ENCODE results near the gene MGMT. TPM values are rescaled to one million over a fixed set of nuclear protein-coding genes. Genes with fewer than 3 reads are reported as not detected.

The MGMT gene
- total and polyA plus RNA-seq, 7 donors = 4.2 to 13.3 (median 7.5) TPM

DNA sequence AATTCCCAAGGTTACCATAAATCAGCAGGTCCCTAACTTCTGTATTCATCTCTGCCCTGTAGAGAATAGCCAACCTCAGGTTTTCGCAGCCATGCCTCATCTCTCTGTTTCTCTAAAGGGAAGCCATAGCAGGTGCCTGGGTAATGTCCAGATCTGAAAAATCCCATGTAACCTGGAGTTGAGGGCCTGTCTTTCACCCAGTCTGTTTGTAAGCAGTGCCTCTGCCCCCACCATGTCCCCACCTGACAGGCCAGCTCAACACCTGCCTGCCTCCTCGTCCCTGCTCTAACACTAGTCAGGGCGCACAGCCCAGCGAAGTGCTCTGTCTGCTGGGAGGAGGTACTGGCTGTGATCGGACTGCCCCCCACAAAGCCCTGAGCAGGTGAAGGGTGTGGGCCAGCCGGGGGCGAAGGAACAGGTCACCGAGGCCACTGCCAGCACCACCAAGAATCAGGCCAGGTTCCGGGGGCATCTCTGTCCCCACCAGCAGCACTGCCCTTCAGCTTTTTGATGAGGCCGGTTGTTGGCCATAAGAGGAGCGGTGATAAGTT lies 210.4 kb downstream of the MGMT start:
- DNase-seq (no peak), ATAC-seq (no peak)
- H3K9me3 ChIP-seq = no peaks in the 10 kb centered on the region
- 95 to 96% (median 96%) methylated on average over 11 of the region's 11 CpGs for WGBS, 3 donors
- H3K27me3 ChIP-seq (ENCODE audit: insufficient read depth in 3 of 3, low read length in 2 of 3) = no peaks in the 10 kb centered on the region
- no peak overlapping the region for H3K4me3 ChIP-seq
- TF ChIP-seq, protein P1, sequence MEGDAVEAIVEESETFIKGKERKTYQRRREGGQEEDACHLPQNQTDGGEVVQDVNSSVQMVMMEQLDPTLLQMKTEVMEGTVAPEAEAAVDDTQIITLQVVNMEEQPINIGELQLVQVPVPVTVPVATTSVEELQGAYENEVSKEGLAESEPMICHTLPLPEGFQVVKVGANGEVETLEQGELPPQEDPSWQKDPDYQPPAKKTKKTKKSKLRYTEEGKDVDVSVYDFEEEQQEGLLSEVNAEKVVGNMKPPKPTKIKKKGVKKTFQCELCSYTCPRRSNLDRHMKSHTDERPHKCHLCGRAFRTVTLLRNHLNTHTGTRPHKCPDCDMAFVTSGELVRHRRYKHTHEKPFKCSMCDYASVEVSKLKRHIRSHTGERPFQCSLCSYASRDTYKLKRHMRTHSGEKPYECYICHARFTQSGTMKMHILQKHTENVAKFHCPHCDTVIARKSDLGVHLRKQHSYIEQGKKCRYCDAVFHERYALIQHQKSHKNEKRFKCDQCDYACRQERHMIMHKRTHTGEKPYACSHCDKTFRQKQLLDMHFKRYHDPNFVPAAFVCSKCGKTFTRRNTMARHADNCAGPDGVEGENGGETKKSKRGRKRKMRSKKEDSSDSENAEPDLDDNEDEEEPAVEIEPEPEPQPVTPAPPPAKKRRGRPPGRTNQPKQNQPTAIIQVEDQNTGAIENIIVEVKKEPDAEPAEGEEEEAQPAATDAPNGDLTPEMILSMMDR (IDR thresholded peaks at IDR 0.05) = no peak
- H3K36me3 ChIP-seq (ENCODE audit: insufficient read depth in 1 of 2, low read depth in 1 of 2) = no peaks in the 10 kb centered on the region
- intact Hi-C loops (cut with DNase I) = no loop called here
- no peak overlapping the region for H3K27ac ChIP-seq
- no peaks in the 10 kb centered on the region for H3K4me1 ChIP-seq

DNA sequence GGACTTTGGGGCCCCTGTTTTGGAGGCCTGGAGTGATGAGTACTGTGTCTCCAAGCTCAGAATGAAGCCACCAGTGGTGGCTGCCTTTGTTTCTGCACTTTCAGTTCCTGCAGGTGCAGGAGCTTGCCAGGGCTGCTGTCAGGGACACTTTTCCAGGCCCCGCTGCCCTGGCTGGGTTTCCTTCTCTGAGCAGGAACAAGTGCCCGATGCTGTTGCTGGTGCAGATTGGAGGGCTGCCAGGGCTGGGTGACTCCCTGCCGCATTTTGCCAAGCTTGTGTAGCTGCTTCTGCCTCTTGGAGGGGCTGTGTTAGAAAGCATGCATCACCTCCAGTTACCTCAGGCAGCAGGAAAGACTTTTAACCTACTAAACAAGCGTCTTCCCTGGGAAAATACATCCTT lies 211.1 kb downstream of the MGMT start:
- WGBS, 3 donors = 45 to 61% (median 52%) methylated on average over 4 of the region's 4 CpGs
- no peak for ATAC-seq

DNA sequence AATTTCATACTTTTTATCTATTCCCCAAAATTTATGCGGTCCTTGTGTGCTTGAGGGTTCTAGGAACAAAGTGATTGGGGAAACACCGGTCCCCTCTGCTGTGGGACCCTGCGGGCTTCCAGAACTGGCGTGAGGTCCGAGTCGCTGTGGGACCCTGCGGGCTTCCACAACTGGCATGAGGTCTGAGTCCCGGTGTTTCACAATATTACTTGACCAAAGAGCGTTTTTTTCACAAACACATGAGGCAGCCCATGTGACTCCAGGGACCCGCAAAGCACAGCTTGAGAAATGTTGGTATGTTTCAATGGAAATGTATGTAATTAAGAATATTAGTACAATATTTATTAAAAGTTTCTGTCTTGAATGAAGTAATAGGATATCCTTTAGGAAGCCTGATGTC lies 212.2 kb downstream of the MGMT start:
- no peaks in the 10 kb centered on the region for H3K27me3 ChIP-seq (ENCODE audit: insufficient read depth in 3 of 3, low read length in 2 of 3)
- DNase-seq = no peak
- TF ChIP-seq, protein P1 (IDR thresholded peaks at IDR 0.05) = no peak
- no peak overlapping the region for H3K27ac ChIP-seq
- H3K9me3 ChIP-seq = no peaks in the 10 kb centered on the region
- intact Hi-C loops (cut with DNase I) = no loop called here
- no peaks in the 10 kb centered on the region for H3K36me3 ChIP-seq (ENCODE audit: insufficient read depth in 1 of 2, low read depth in 1 of 2)
- no peaks in the 10 kb centered on the region for H3K4me1 ChIP-seq
- ATAC-seq = no peak
- 65 to 96% (median 94%) methylated on average over 10 of the region's 10 CpGs for WGBS, 3 donors
- no peak overlapping the region for H3K4me3 ChIP-seq

More for the DNA sequence above, 211.1 kb downstream of the MGMT start:
- H3K27me3 ChIP-seq (ENCODE audit: insufficient read depth in 3 of 3, low read length in 2 of 3) = no peaks in the 10 kb centered on the region
- no peak overlapping the region for H3K27ac ChIP-seq
- no peaks in the 10 kb centered on the region for H3K4me1 ChIP-seq
- no peaks in the 10 kb centered on the region for H3K36me3 ChIP-seq (ENCODE audit: insufficient read depth in 1 of 2, low read depth in 1 of 2)
- intact Hi-C loops (cut with DNase I) = no loop called here
- TF ChIP-seq, protein P1 (IDR thresholded peaks at IDR 0.05) = no peak
- no peaks in the 10 kb centered on the region for H3K9me3 ChIP-seq
- no peak overlapping the region for H3K4me3 ChIP-seq
- DNase-seq = no peak

DNA sequence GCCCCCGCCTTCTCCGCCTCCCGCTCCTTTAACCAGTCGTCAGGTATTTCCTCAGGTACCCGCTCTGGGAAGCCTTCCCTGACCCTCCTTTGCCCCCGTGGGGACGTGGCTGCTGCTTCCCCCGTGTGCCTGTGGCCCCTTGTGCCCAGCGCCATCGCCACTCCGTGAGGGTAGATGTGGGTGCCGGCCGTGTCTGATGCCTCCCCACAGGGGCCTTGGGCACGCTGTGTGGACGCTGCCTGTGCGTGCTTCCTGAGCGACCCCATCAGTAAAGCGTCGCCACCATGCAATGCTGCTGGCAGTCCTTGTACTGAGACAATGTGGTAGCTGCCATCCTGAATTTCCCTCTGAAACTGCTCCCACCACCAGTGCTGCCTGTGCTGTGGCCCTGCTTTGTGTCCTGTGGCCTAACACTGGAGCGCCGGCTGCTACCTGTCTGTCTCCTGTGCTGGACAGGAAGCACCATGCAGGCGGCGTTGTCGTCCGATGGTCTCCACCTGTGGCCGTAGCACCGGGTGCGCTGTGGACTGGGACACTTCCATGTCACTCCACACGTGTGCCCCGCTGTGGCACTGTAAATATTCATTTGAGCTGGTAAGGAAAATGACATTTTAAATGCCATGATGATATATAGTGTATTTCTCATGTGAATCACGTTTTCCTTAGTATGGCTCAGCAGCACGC lies 213.8 kb downstream of the MGMT start:
- whole genome bisulfite sequencing, 3 donors = 94 to 97% (median 95%) methylated on average over 32 of the region's 32 CpGs
- no peak overlapping the region for H3K4me3 ChIP-seq
- no peaks in the 10 kb centered on the region for H3K4me1 ChIP-seq
- TF ChIP-seq, protein P1 (IDR thresholded peaks at IDR 0.05) = no peak
- intact Hi-C loops (cut with DNase I) = no loop called here
- DNase-seq (no peak), ATAC-seq (no peak)
- no peaks in the 10 kb centered on the region for H3K27me3 ChIP-seq (ENCODE audit: insufficient read depth in 3 of 3, low read length in 2 of 3)
- H3K9me3 ChIP-seq = no peaks in the 10 kb centered on the region
- H3K27ac ChIP-seq = no peak overlapping the region
- no peaks in the 10 kb centered on the region for H3K36me3 ChIP-seq (ENCODE audit: insufficient read depth in 1 of 2, low read depth in 1 of 2)

DNA sequence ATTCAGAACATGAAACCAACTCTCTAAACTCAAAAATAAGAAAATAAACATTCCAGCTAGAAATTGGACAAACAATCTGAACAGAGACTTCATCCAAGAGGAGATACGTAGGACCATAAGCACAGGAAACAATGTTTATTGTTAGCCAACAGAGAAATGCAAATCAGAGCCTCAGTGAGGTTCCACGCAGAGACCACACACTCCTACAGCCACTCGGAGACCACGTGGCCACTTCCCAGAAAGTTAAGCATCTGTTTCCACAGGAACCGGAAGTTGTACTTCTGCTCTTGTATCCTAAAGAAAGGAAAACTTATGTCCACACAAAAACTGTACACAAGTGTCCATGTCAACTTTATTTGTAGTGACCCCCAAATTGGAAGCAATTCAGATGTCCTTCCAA lies 214.8 kb downstream of the MGMT start:
- TF ChIP-seq, protein P1 (IDR thresholded peaks at IDR 0.05) = no peak
- H3K36me3 ChIP-seq (ENCODE audit: insufficient read depth in 1 of 2, low read depth in 1 of 2) = no peaks in the 10 kb centered on the region
- intact Hi-C loops (cut with DNase I) = no loop called here
- H3K4me1 ChIP-seq = no peaks in the 10 kb centered on the region
- DNase-seq (no peak), ATAC-seq (no peak)
- H3K4me3 ChIP-seq = no peak overlapping the region
- H3K9me3 ChIP-seq = no peaks in the 10 kb centered on the region
- 64 to 82% (median 81%) methylated on average over 5 of the region's 5 CpGs for WGBS, 3 donors
- no peaks in the 10 kb centered on the region for H3K27me3 ChIP-seq (ENCODE audit: insufficient read depth in 3 of 3, low read length in 2 of 3)
- no peak overlapping the region for H3K27ac ChIP-seq
